NCI-H1930 (cell line): ENCODE data around the gene SERPINI2.
"Not testable (repeated sequence)": the region's sequence is repeated elsewhere in the genome, so short reads cannot be mapped to it uniquely, and the experiment has no call there.

Experiments used
- DNase-seq, 2 experiments: peaks; one replicate each; lab custom pipeline; 2025; lab: John Stamatoyannopoulos, UW

The SERPINI2 gene

GRCh38 chr3:167450195-167450594 is 23.6 kb downstream of the SERPINI2 start:
- DNase-seq = no peak

GRCh38 chr3:167445491-167445890 is 28.4 kb downstream of the SERPINI2 start:
- no peak for DNase-seq

- DNase-seq = no peak
Measured at GRCh38 chr3:167441256-167441655, 32.6 kb downstream of the SERPINI2 start.

- DNase-seq = no peak
Measured at GRCh38 chr3:167437428-167438139, 36.3 kb downstream of the SERPINI2 start.

- not testable (repeated sequence) for DNase-seq
Measured at GRCh38 chr3:167426962-167427361, 46.9 kb downstream of the SERPINI2 start.

GRCh38 chr3:167422396-167422795 is 51.4 kb downstream of the SERPINI2 start:
- not testable (repeated sequence) for DNase-seq

- no peak for DNase-seq
Measured at GRCh38 chr3:167409611-167410010, 64.2 kb downstream of the SERPINI2 start.

- peak; percentile 1 to 8 for DNase-seq
Measured at GRCh38 chr3:167406876-167407492, 66.9 kb downstream of the SERPINI2 start.

- DNase-seq = no peak
Measured at GRCh38 chr3:167397826-167398225, 76.0 kb downstream of the SERPINI2 start.

- no peak for DNase-seq
Measured at GRCh38 chr3:167396075-167396474, 77.8 kb downstream of the SERPINI2 start.

- no peak for DNase-seq
Measured at GRCh38 chr3:167394003-167394402, 79.8 kb downstream of the SERPINI2 start.
